CD4-positive, alpha-beta T cell treated with Interleukin-17A for 4 hours (primary cell): Measurements from ENCODE around the gene CCDC154.
A peak's percentile ranks its signal among the peaks of the same experiment; 100 is the strongest.

Experiments
- DNase-seq: peaks from one replicate; pipeline ENCODE4 v3.0.0-alpha.2; 2020; ENCODE audit warnings: mixed read lengths

The CCDC154 gene

GRCh38 chr16:1435921-1436697 is 8.2 kb downstream of the CCDC154 start:
- DNase-seq = no peak

GRCh38 chr16:1434644-1435592 is 9.4 kb downstream of the CCDC154 start:
- no peak for DNase-seq

- DNase-seq = no peak
Observed at GRCh38 chr16:1433756-1434155, 10.6 kb downstream of the CCDC154 start.

- DNase-seq = no peak
Observed at GRCh38 chr16:1433263-1433560, 11.1 kb downstream of the CCDC154 start.

- peak; percentile 20 for DNase-seq
Observed at GRCh38 chr16:1432388-1433262, 11.7 kb downstream of the CCDC154 start.

- no peak for DNase-seq
Observed at GRCh38 chr16:1431497-1432270, 12.7 kb downstream of the CCDC154 start.

- no peak for DNase-seq
Observed at GRCh38 chr16:1430759-1431496, 13.4 kb downstream of the CCDC154 start, which contains the start of gene PERCC1. PERCC1 (plus strand) TSS chr16:1431078; CDS start chr16:1432594, 1,516 bp downstream.

DNA sequence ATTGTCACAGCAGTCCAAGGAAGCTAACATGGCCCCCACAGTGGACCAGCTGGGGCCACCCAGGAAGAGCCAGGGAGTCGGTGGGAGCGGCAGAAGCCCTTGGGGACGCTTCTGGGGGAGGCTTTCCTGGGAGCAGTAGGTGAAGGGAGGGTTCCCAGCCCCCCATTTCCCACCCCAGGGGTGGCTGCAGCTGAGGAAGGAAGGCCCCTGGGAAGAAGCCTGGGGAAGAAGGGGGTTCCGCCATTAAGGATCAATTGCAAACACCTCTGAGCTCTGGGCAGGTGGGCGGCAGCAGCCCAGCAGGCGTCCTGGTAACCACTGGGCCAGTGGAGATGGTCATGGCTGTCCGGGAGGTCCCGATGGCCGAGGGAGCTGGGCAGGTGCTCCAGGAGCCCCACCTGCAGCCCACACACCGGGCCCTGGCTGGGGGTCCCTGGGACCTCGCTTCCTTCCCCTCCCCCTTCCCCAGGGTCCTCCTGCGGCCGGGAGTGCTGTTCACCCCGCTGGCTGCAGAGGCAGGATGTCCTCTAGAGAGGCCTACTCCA is 14.1 kb downstream of the CCDC154 start:
- DNase-seq = no peak

- no peak for DNase-seq
Observed at GRCh38 chr16:1429631-1430030, 14.7 kb downstream of the CCDC154 start.

- no peak for DNase-seq
Observed at GRCh38 chr16:1429012-1429411, 15.3 kb downstream of the CCDC154 start.

- peak; percentile 54 for DNase-seq
Observed at GRCh38 chr16:1428511-1428910, 15.8 kb downstream of the CCDC154 start.

- no peak for DNase-seq
Observed at GRCh38 chr16:1427473-1428461, 16.6 kb downstream of the CCDC154 start.

GRCh38 chr16:1426734-1427471 is 17.5 kb downstream of the CCDC154 start:
- no peak for DNase-seq

- no peak for DNase-seq
Observed at GRCh38 chr16:1425616-1426370, 18.6 kb downstream of the CCDC154 start.

- DNase-seq = no peak
Observed at GRCh38 chr16:1424028-1424427, 20.3 kb downstream of the CCDC154 start.

GRCh38 chr16:1422076-1422475 is 22.3 kb downstream of the CCDC154 start:
- no peak for DNase-seq

- DNase-seq = no peak
Observed at GRCh38 chr16:1420111-1420539, 24.2 kb downstream of the CCDC154 start.

- DNase-seq = no peak
Observed at GRCh38 chr16:1416521-1416941, 27.8 kb downstream of the CCDC154 start.
